Trophoblast cell (in vitro differentiated cells and primary cell): ENCODE measurements around the gene TMEM178B.

Experiments used
- DNase-seq, 2 donors: peaks; one replicate each; pipeline ENCODE4 v3.0.0-alpha.2; 2016
- H2AFZ ChIP-seq: 2 replicates; pipeline ENCODE4 v1.6.1; 2013; ENCODE audit warnings: low read length, moderate library complexity, mild to moderate bottlenecking; ENCODE audit not compliant: insufficient read depth, poor library complexity
- H2AK5ac ChIP-seq: 2 replicates; pipeline ENCODE4 v1.6.1; 2013; ENCODE audit warnings: mild to moderate bottlenecking, low read length
- H2BK120ac ChIP-seq: 2 replicates; pipeline ENCODE4 v1.6.1; 2013; ENCODE audit warnings: low read length, mild to moderate bottlenecking, moderate library complexity; ENCODE audit not compliant: insufficient read depth, poor library complexity
- H2BK12ac ChIP-seq: 2 replicates; pipeline ENCODE4 v1.6.1; 2013; ENCODE audit warnings: mild to moderate bottlenecking, low read length, moderate library complexity
- H2BK5ac ChIP-seq: 2 replicates; pipeline ENCODE4 v1.6.1; 2013; ENCODE audit warnings: low read length, low read depth, moderate library complexity, mild to moderate bottlenecking; ENCODE audit not compliant: poor library complexity
- H3K14ac ChIP-seq: 2 replicates; pipeline ENCODE4 v1.6.1; 2013; ENCODE audit warnings: mild to moderate bottlenecking, low read length
- H3K18ac ChIP-seq: 2 replicates; pipeline ENCODE4 v1.6.1; 2013; ENCODE audit warnings: mild to moderate bottlenecking, low read length
- H3K23ac ChIP-seq: 2 replicates; pipeline ENCODE4 v1.6.1; 2013; ENCODE audit warnings: low read length
- H3K27ac ChIP-seq: 2 replicates; pipeline ENCODE4 v1.5.1; 2013; ENCODE audit warnings: low read depth, mild to moderate bottlenecking, inconsistent platforms, low read length, moderate library complexity
- H3K27me3 ChIP-seq: 2 replicates; pipeline ENCODE4 v1.6.1; 2013; ENCODE audit warnings: inconsistent platforms, mild to moderate bottlenecking, low read length, moderate library complexity; ENCODE audit not compliant: insufficient read depth
- H3K36me3 ChIP-seq, 2 experiments: 1 replicate in 1 of 2; 2 replicates in 1 of 2; pipeline ENCODE4 v1.6.1; 2013; ENCODE audit warnings: low read length in 2 of 2, mild to moderate bottlenecking in 2 of 2, moderate library complexity in 1 of 2; ENCODE audit not compliant: insufficient read depth in 2 of 2, control insufficient read depth in 1 of 2
- H3K4ac ChIP-seq: 2 replicates; pipeline ENCODE4 v1.6.1; 2013; ENCODE audit warnings: low read depth, mild to moderate bottlenecking, low read length, moderate library complexity
- H3K4me1 ChIP-seq, 2 experiments: 1 replicate in 1 of 2; 2 replicates in 1 of 2; pipeline ENCODE4 v1.6.1; 2013; ENCODE audit warnings: low read length in 2 of 2, mild to moderate bottlenecking in 2 of 2, moderate library complexity in 1 of 2; ENCODE audit not compliant: insufficient read depth in 2 of 2, control insufficient read depth in 1 of 2
- H3K4me2 ChIP-seq: 2 replicates; pipeline ENCODE4 v1.6.1; 2013; ENCODE audit warnings: inconsistent platforms, mild to moderate bottlenecking, low read length, moderate library complexity
- H3K4me3 ChIP-seq: 2 replicates; pipeline ENCODE4 v1.5.1; 2013; ENCODE audit warnings: mild to moderate bottlenecking, low read depth, low read length, inconsistent platforms
- H3K79me1 ChIP-seq: one replicate; pipeline ENCODE4 v1.6.1; 2013; ENCODE audit warnings: low read length
- H3K79me2 ChIP-seq: 2 replicates; pipeline ENCODE4 v1.6.1; 2013; ENCODE audit warnings: low read length, mild to moderate bottlenecking; ENCODE audit not compliant: control insufficient read depth, insufficient read depth, poor library complexity
- H3K9ac ChIP-seq: 2 replicates; pipeline ENCODE4 v1.6.1; 2013; ENCODE audit warnings: mild to moderate bottlenecking, low read length
- H3K9me3 ChIP-seq: 2 replicates; pipeline ENCODE4 v1.6.1; 2013; ENCODE audit warnings: low read depth, mild to moderate bottlenecking, control low read depth, inconsistent platforms, low read length; ENCODE audit not compliant: insufficient read depth
- H4K12ac ChIP-seq: 2 replicates; pipeline ENCODE4 v1.6.1; 2013; ENCODE audit warnings: low read depth, mild to moderate bottlenecking, low read length, moderate library complexity
- H4K8ac ChIP-seq: 2 replicates; pipeline ENCODE4 v1.6.1; 2013; ENCODE audit warnings: low read depth, mild to moderate bottlenecking, low read length, moderate library complexity
- H4K91ac ChIP-seq: one replicate; pipeline ENCODE4 v1.6.1; 2013; ENCODE audit warnings: low read depth, mild to moderate bottlenecking, low read length, moderate library complexity
- WGBS: extraction: QIAGEN DNeasy Blood & Tissue Kit; methylation state at CpG from one replicate; pipeline ENCODE4 v1.1.7; 2013; ENCODE audit warnings: missing lambda C conversion rate; ENCODE audit not compliant: insufficient read length, insufficient coverage; ENCODE audit errors: extremely low coverage; 5-methylcytosine and 5-hydroxymethylcytosine counted together

Gene TMEM178B

GRCh38 chr7:141513720-141514119, 439.9 kb downstream of the TMEM178B start:
- no peak overlapping the region for H3K18ac ChIP-seq
- no peak overlapping the region for H3K27ac ChIP-seq
- no peak overlapping the region for H3K4ac ChIP-seq
- H2AFZ ChIP-seq = no peak overlapping the region
- no peak overlapping the region for H2BK12ac ChIP-seq
- no CpG with 5 or more reads among the region's 1 CpG for WGBS
- no peak overlapping the region for H4K91ac ChIP-seq
- H2AK5ac ChIP-seq = no peak overlapping the region
- no peak overlapping the region for H3K23ac ChIP-seq
- no peak overlapping the region for H3K9ac ChIP-seq
- H4K8ac ChIP-seq = no peak overlapping the region
- H3K27me3 ChIP-seq = peaks cover 9% of the 10 kb centered on the region
- peaks cover 7 to 9% of the 10 kb centered on the region in 2 experiments for H3K4me1 ChIP-seq
- H2BK120ac ChIP-seq = no peak overlapping the region
- no peak overlapping the region for H3K4me3 ChIP-seq
- H2BK5ac ChIP-seq = no peak overlapping the region
- no peaks in the 10 kb centered on the region for H3K9me3 ChIP-seq
- no peaks in the 10 kb centered on the region for H3K79me1 ChIP-seq
- no peak overlapping the region for H3K4me2 ChIP-seq
- H3K79me2 ChIP-seq = no peaks in the 10 kb centered on the region
- no peak overlapping the region for H3K14ac ChIP-seq
- DNase-seq = no peak
- H3K36me3 ChIP-seq = no peaks in the 10 kb centered on the region
- H4K12ac ChIP-seq = no peak overlapping the region

GRCh38 chr7:141515941-141516340, 442.1 kb downstream of the TMEM178B start:
- no peak overlapping the region for H3K18ac ChIP-seq
- no peaks in the 10 kb centered on the region for H3K9me3 ChIP-seq
- H3K27ac ChIP-seq = no peak overlapping the region
- H3K79me1 ChIP-seq = no peaks in the 10 kb centered on the region
- H4K91ac ChIP-seq = no peak overlapping the region
- H3K4ac ChIP-seq = no peak overlapping the region
- H3K4me1 ChIP-seq = peaks cover 7 to 9% of the 10 kb centered on the region in 2 experiments
- no peak overlapping the region for H4K8ac ChIP-seq
- no peak overlapping the region for H3K9ac ChIP-seq
- H2BK5ac ChIP-seq = no peak overlapping the region
- H2BK12ac ChIP-seq = no peak overlapping the region
- no peak for DNase-seq
- no peak overlapping the region for H3K23ac ChIP-seq
- no peak overlapping the region for H3K4me3 ChIP-seq
- no peak overlapping the region for H4K12ac ChIP-seq
- no peak overlapping the region for H3K4me2 ChIP-seq
- H2AFZ ChIP-seq = no peak overlapping the region
- H3K79me2 ChIP-seq = no peaks in the 10 kb centered on the region
- no peaks in the 10 kb centered on the region for H3K36me3 ChIP-seq
- no peak overlapping the region for H2AK5ac ChIP-seq
- WGBS = no CpG with 5 or more reads among the region's 4 CpGs
- no peak overlapping the region for H3K14ac ChIP-seq
- H3K27me3 ChIP-seq = peaks cover 9% of the 10 kb centered on the region
- no peak overlapping the region for H2BK120ac ChIP-seq

- H3K27me3 ChIP-seq = no peaks in the 10 kb centered on the region
- no peak overlapping the region for H4K12ac ChIP-seq
- H3K9ac ChIP-seq = no peak overlapping the region
- no peak overlapping the region for H2BK5ac ChIP-seq
- H2BK12ac ChIP-seq = no peak overlapping the region
- no peak overlapping the region for H2BK120ac ChIP-seq
- H3K4me2 ChIP-seq = no peak overlapping the region
- H3K23ac ChIP-seq = no peak overlapping the region
- H3K4me3 ChIP-seq = no peak overlapping the region
- no peaks in the 10 kb centered on the region for H3K9me3 ChIP-seq
- no peaks in the 10 kb centered on the region for H3K36me3 ChIP-seq
- H3K4ac ChIP-seq = no peak overlapping the region
- H3K18ac ChIP-seq = no peak overlapping the region
- H3K79me2 ChIP-seq = no peaks in the 10 kb centered on the region
- H4K8ac ChIP-seq = no peak overlapping the region
- no peak overlapping the region for H2AFZ ChIP-seq
- H4K91ac ChIP-seq = no peak overlapping the region
- no peak overlapping the region for H3K27ac ChIP-seq
- no peak for DNase-seq
- H3K14ac ChIP-seq = no peak overlapping the region
- H2AK5ac ChIP-seq = no peak overlapping the region
- H3K4me1 ChIP-seq = no peaks in the 10 kb centered on the region
- WGBS = no CpG with 5 or more reads among the region's 4 CpGs
- no peaks in the 10 kb centered on the region for H3K79me1 ChIP-seq
Measured at GRCh38 chr7:141519623-141520022, 445.8 kb downstream of the TMEM178B start.

- DNase-seq = no peak
- H3K79me1 ChIP-seq = no peaks in the 10 kb centered on the region
- H3K14ac ChIP-seq = no peak overlapping the region
- no peak overlapping the region for H3K4me2 ChIP-seq
- no peaks in the 10 kb centered on the region for H3K36me3 ChIP-seq
- H3K4me3 ChIP-seq = no peak overlapping the region
- H3K27ac ChIP-seq = no peak overlapping the region
- H3K4ac ChIP-seq = no peak overlapping the region
- no peak overlapping the region for H4K12ac ChIP-seq
- no peak overlapping the region for H2BK12ac ChIP-seq
- H2AK5ac ChIP-seq = no peak overlapping the region
- no peak overlapping the region for H2AFZ ChIP-seq
- no peaks in the 10 kb centered on the region for H3K79me2 ChIP-seq
- no peaks in the 10 kb centered on the region for H3K4me1 ChIP-seq
- no peak overlapping the region for H3K23ac ChIP-seq
- H3K9ac ChIP-seq = no peak overlapping the region
- H2BK120ac ChIP-seq = no peak overlapping the region
- no peak overlapping the region for H4K91ac ChIP-seq
- H3K18ac ChIP-seq = no peak overlapping the region
- no peak overlapping the region for H2BK5ac ChIP-seq
- H3K9me3 ChIP-seq = no peaks in the 10 kb centered on the region
- no peaks in the 10 kb centered on the region for H3K27me3 ChIP-seq
- no CpG with 5 or more reads among the region's 3 CpGs for WGBS
- H4K8ac ChIP-seq = no peak overlapping the region
Measured at GRCh38 chr7:141522657-141523342, 448.9 kb downstream of the TMEM178B start.
